ENCODE results near the gene ENAM. TPM values are rescaled to one million over a fixed set of nuclear protein-coding genes. Genes with fewer than 3 reads are reported as not detected.

The ENAM gene
- total and polyA plus RNA-seq, 2 of the 8 experiments (the other 6 are each of a cell fraction or from before 2014, with no cell fraction given), result not detected

GRCh38 chr4:70619288-70619687 lies 9.3 kb upstream of the ENAM start:
- Histone ChIP-seq H3K23ac (ENCODE audit: insufficient read length) (no peak overlapping the region), H2BK120ac (replicated peaks; ENCODE audit: low read depth, low read length) (no peak overlapping the region), H2BK20ac (ENCODE audit: low read length) (no peak overlapping the region), H2BK15ac (ENCODE audit: low read length) (no peak overlapping the region), H2BK5ac (ENCODE audit: low read depth, low read length) (no peak overlapping the region), H3K18ac (ENCODE audit: extremely low read depth, low read length) (no peak overlapping the region), H3K9ac (replicated peaks in 1 of 4; ENCODE audit: extremely low read depth in 1 of 4, low read depth in 3 of 4, low read length in 3 of 4) (no peak overlapping the region), H3K9me3 (ENCODE audit: insufficient read depth in 2 of 2, low read depth in 1 of 2, low read length in 1 of 2) (no peaks in the 10 kb centered on the region), H3K4me3 (ENCODE audit: extremely low read depth in 1 of 4, insufficient read depth in 2 of 4, low read depth in 3 of 4, low read length in 4 of 4) (no peak overlapping the region), H4K8ac (ENCODE audit: extremely low read depth, insufficient read depth, low read length) (no peak overlapping the region), H3K23me2 (ENCODE audit: low read depth, low read length) (no peaks in the 10 kb centered on the region), H3K4me2 (ENCODE audit: insufficient read depth in 1 of 2, low read depth in 2 of 2, low read length in 2 of 2) (no peak overlapping the region), H2AFZ (ENCODE audit: low read length) (no peak overlapping the region), H3K4ac (replicated peaks; ENCODE audit: insufficient read length, low read depth, low read length) (no peak overlapping the region), H3K56ac (replicated peaks; ENCODE audit: insufficient read length, low read depth, low read length) (no peak overlapping the region), H3K27ac (ENCODE audit: low read depth, low read length) (no peak overlapping the region), H3K79me2 (ENCODE audit: control insufficient read depth in 1 of 2, insufficient read depth in 2 of 2, low read length in 2 of 2) (no peaks in the 10 kb centered on the region), H3K14ac (ENCODE audit: insufficient read length) (no peak overlapping the region), H4K5ac (ENCODE audit: insufficient read length, low read depth, low read length) (no peak overlapping the region), H4K91ac (replicated peaks; ENCODE audit: insufficient read length, low read length) (no peak overlapping the region), H2AK5ac (ENCODE audit: low read depth, low read length) (no peak overlapping the region), H3K79me1 (ENCODE audit: low read depth, low read length) (no peaks in the 10 kb centered on the region), H4K20me1 (replicated peaks in 1 of 2; ENCODE audit: control insufficient read depth in 1 of 2, insufficient read depth in 2 of 2, low read length in 2 of 2) (no peaks in the 10 kb centered on the region), H3K27me3 (replicated peaks in 1 of 4; ENCODE audit: control insufficient read depth in 3 of 4, extremely low read depth in 1 of 4, insufficient read depth in 3 of 4, low read length in 3 of 4) (no peaks in the 10 kb centered on the region), H2BK12ac (ENCODE audit: low read depth, low read length) (no peak overlapping the region), H3K4me1 (replicated peaks in 1 of 4; ENCODE audit: control insufficient read depth in 3 of 4, insufficient read depth in 4 of 4, low read length in 3 of 4) (no peaks in the 10 kb centered on the region), H3K36me3 (ENCODE audit: control insufficient read depth in 2 of 4, insufficient read depth in 4 of 4, low read length in 3 of 4) (no peaks in the 10 kb centered on the region)
- POLR2A ChIA-PET (ENCODE audit: partially characterized antibody), result no interaction called here
- no peak for DNase-seq (ENCODE audit: low read depth in 1 of 2, low spot score in 2 of 2)
- FAIRE-seq, result no peak
- no peak for TF ChIP-seq CBX5 (IDR thresholded peaks at IDR 0.05; ENCODE audit: low read depth, low read length)
- TF ChIP-seq EGR1 (IDR thresholded peaks at IDR 0.05; ENCODE audit: borderline replicate concordance, low read depth, low read length), result no peak
- no peak for TF ChIP-seq YY1 (IDR thresholded peaks at IDR 0.05; ENCODE audit: low read depth, low read length)
- TF ChIP-seq KDM4A (IDR thresholded peaks at IDR 0.05; ENCODE audit: low read depth, low read length, severe bottlenecking), result no peak
- TF ChIP-seq SP1 (IDR thresholded peaks at IDR 0.05; ENCODE audit: low read depth, low read length), result no peak
- no peak for TF ChIP-seq BACH1 (IDR thresholded peaks at IDR 0.05; ENCODE audit: low read length)
- WGBS, 2 experiments (ENCODE audit: extremely low coverage in 1 of 2, insufficient coverage in 1 of 2, insufficient read length in 1 of 2, insufficient replicate concordance in 2 of 2, low coverage in 1 of 2, low lambda C conversion rate in 2 of 2, missing lambda C conversion rate in 1 of 2), result 97% methylated on average over 4 of the region's 4 CpGs; no CpG with 5 or more reads in 1 of the 2 experiments
- CTCF ChIA-PET (ENCODE audit: partially characterized antibody), result no interaction called here

Data from H1 (cell line).